GM12873 (cell line): ENCODE measurements around the gene PLPP2.

Experiments used
- TF ChIP-seq, protein P1 (sequence below): IDR thresholded peaks from 2 replicates; pipeline ENCODE4 v1.5.1; 2012; ENCODE audit warnings: low read depth, mild to moderate bottlenecking, moderate library complexity, low read length, control low read depth; ENCODE audit not compliant: insufficient read depth; ENCODE audit errors: missing control alignments

PLPP2 gene

DNA sequence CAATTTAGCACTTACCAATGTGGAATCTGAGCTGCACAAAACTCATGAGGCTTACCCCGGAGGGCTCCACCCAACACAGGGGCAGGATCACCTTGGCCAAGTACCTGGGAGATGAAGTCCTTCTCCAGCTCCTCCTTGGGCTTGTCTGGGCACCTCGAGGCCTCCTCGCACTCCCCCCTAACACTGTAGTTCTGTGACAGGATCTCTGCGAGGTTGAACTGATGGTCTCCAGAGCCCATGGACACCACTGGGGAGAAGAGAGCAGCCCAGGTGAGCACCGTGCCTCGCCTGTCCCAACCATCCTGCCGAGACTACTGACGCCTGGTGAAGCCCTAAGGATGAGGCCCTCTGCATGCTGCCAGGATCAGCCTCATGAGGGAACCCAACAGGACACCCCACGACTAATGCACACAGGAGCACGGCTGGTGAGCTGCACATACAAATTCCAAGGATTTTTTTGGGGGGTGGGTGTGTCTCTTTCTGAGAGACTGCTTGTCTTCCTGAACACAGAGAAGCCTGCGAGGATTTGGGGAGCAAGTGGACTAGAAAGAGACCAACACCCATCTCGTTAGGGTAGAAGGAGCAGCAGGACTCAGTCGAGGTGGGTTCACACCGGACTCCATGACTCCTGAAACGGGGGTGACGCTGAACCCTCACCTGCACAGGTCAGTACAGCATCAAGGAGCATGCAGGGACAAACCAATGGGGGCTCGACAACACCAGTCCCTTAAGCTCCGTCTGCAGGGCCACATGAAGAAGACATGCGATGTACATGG lies 43.3 kb upstream of the PLPP2 start:
- TF ChIP-seq, protein P1, sequence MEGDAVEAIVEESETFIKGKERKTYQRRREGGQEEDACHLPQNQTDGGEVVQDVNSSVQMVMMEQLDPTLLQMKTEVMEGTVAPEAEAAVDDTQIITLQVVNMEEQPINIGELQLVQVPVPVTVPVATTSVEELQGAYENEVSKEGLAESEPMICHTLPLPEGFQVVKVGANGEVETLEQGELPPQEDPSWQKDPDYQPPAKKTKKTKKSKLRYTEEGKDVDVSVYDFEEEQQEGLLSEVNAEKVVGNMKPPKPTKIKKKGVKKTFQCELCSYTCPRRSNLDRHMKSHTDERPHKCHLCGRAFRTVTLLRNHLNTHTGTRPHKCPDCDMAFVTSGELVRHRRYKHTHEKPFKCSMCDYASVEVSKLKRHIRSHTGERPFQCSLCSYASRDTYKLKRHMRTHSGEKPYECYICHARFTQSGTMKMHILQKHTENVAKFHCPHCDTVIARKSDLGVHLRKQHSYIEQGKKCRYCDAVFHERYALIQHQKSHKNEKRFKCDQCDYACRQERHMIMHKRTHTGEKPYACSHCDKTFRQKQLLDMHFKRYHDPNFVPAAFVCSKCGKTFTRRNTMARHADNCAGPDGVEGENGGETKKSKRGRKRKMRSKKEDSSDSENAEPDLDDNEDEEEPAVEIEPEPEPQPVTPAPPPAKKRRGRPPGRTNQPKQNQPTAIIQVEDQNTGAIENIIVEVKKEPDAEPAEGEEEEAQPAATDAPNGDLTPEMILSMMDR, result no peak

GRCh38 chr19:330503-330902 lies 39.3 kb upstream of the PLPP2 start:
- TF ChIP-seq, protein P1, result no peak

DNA sequence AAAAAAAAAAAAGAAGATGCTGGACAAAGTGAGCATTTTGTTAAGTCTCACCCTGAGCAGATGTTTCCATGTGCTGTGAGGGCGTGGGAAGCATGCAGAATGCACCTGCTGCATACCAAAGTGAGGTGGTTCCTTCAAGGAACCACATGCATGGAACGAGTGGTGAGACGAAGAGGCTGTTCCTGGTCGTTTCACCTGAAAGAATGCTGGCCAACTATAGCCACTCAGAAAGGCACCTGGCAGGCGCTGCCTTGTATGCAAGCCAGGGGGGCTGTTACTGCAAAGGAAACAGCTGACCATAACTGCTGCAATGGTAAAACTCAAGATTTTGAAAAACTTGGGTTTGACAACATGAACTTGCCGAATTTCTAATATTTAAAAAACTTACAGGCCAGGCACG lies 38.7 kb upstream of the PLPP2 start:
- TF ChIP-seq, protein P1, result no peak

DNA sequence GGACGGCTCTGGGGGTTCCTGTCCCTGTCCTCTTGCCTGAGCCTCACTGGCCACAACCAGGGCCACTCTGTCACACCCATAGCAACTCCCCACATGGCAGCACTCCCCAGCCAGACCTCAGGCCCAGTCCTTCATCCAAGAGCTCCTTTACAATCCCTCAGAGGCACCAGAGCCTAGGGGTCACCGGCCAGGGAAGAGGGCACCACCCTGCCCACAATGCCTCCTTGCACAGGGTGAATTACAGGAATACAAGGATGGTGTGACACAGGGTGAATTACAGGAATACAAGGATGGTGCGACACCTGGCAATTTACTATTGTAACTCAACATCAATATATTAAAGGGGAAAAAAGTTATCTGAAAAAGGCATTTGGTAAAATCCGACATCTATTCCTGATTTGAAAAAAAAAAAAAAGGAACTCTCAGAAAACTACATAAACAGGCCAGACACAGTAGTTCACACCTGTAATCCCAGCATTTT lies 36.9 kb upstream of the PLPP2 start:
- TF ChIP-seq, protein P1, result no peak

DNA sequence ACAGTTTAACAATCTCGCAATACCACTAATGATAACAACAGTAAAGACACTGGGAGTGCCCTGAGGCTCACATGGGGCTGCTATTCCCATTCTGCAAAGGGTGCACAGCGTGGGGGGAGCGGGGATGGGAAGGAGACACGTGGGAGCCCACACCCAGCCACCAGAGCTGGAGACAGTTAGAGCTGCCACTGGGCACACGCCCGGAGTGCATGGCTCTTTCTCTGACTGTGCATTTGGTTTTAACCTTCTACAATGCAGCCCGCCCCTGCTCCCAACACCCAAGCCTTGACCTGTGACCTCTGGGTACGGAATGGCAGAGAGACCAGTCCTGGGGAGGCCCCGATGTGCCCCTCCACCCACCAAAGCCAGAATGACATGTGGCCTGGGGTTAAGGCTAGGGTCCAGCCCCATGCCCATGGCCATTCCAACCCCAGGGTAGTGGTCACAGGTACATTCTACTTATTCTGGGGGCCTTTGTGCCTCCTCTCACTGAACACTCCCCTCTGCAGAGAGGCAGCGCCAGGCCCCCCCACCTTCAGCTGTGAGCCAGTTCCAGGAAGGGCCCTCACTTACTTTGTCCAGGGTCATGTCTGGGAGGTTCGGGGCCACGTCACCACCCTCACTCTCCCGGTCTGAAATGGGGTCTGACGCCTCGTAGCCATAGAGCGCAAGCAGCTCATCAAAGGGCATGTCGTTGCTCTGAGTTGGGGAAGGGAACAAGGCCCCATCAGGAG lies 36.3 kb upstream of the PLPP2 start:
- TF ChIP-seq, protein P1, result no peak

GRCh38 chr19:326871-327270 lies 35.7 kb upstream of the PLPP2 start:
- TF ChIP-seq, protein P1, result no peak

DNA sequence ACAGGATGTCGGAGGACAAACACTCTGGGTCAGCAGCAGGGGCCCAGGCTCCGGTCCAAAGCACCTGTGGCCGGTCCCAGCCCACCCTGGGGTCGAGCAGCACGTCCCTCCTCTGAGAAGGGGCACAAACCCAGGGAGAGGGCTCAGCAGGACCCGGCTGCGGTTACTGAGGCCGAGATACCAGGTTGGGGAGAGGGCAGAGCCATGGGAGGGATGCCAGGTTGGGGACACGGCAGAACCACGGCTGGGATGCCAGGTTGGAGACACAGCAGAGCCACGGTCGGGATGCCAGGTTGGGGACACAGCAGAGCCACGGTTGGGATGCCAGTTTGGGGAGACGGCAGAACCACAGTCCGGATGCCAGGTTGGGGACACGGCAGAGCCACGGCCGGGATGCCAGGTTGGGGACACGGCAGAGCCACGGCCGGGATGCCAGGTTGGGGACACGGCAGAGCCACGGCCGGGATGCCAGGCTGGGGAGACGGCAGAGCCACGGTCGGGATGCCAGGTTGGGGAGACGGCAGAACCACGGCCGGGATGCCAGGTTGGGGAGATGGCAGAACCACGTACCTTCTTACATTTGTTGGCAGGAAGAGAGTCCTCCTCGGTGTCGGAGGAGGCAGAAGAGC lies 34.8 kb upstream of the PLPP2 start:
- TF ChIP-seq, protein P1, result no peak
